ENCODE data around the gene SNRK. TPM values are rescaled to one million over a fixed set of nuclear protein-coding genes. Genes with fewer than 3 reads are reported as not detected.
A peak's percentile ranks its signal among the peaks of the same experiment; 100 is the strongest.

SNRK gene
- total and polyA plus RNA-seq, 10 donors: 12.0 to 121 (median 99.2) TPM

DNA sequence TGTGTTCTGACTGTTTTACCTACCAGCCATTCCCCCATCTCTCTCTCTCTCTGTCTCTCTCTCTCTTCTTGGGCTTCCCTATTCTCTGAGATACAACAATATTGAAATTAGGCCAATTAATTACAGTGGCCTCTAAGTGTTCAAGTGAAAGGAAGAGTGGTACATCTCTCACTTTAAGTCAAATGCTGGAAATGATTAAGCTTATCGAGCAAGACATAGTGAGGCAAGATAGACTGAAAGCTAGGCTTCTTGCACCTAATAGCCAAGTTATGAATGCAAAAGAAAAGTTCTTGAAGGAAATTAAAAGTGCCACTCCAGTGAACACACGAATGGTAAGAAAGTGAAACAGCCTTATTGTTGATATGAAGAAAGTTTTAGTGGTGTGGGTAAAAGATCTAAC, 21.3 kb downstream of the SNRK start:
- H3K27me3 ChIP-seq (replicated peaks in 1 of 7): no peaks in the 10 kb centered on the region
- H3K27ac ChIP-seq: peak overlapping the region in 4 of 8 donors; percentile 21 to 59 (median 34)
- intact Hi-C loops (cut with DNase I; ENCODE audit: low total_unique reads): no loop called here
- H3K4me3 ChIP-seq: no peak overlapping the region
- WGBS, 5 donors: 57 to 70% (median 63%) methylated on average over 2 of the region's 2 CpGs
- H3K4me1 ChIP-seq: peaks cover 0 to 100% (median 48%) of the 10 kb centered on the region in 6 donors
- H3K36me3 ChIP-seq: peaks cover 0 to 89% (median 35%) of the 10 kb centered on the region in 6 donors
- no peak for TF ChIP-seq CTCF (IDR thresholded peaks at IDR 0.05 in 8 of 11, conservative IDR thresholded peaks at IDR 0.05 in 3 of 11)
- no peak for TF ChIP-seq POLR2A (IDR thresholded peaks at IDR 0.05)
- no peaks in the 10 kb centered on the region for H3K9me3 ChIP-seq
- DNase-seq: no peak

DNA sequence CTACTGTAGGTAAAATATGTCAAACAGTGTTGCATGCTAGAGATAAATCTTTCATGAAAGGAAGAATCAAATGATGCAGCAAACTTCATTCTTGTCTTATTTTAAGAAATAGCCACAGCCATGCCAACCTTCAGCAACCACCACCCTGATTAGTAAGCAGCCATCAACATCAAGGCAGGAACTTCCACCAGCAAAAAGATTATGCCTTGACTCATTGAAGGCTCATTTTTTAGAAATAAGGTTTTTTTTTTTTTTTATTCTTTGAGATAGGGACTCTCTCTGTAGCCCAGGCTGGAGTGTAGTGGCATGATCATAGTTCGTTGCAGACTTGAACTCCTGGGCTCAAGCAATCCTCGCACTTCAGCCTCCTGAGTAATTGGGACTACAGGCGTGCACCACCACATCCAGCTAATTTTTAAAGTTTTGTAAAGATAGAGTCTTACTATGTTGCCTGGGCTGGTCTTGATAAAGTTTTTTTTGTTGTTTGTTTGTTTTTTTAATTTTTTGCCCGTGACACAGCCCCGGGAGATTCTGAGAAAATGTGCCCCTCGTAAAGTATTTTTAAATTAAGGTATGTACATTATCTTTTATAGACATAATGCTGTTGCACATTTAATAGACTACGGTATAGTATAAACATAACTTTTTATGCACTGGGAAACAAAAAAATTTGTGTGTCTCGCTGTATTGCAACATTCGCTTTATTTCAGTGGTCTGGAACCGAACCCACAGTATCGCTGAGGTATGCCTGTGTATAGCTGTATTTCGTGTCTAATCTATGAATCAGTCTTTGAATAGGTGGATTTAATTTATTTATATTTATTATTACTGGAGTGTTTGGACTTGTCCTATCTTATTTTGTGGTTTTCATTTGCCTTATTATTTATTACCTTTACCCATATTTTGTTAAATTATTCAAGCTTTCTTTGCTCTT, 23.3 kb downstream of the SNRK start:
- WGBS, 5 donors: 93 to 97% (median 95%) methylated on average over 12 of the region's 12 CpGs
- H3K9me3 ChIP-seq: no peaks in the 10 kb centered on the region
- H3K27me3 ChIP-seq (replicated peaks in 1 of 7): no peaks in the 10 kb centered on the region
- H3K4me3 ChIP-seq: no peak overlapping the region
- H3K27ac ChIP-seq: no peak overlapping the region
- TF ChIP-seq CTCF (IDR thresholded peaks at IDR 0.05 in 8 of 11, conservative IDR thresholded peaks at IDR 0.05 in 3 of 11) (no peak), POLR2A (IDR thresholded peaks at IDR 0.05) (no peak), POLR2AphosphoS5 (IDR thresholded peaks at IDR 0.05) (no peak)
- H3K36me3 ChIP-seq: peaks cover 0 to 79% (median 23%) of the 10 kb centered on the region in 6 donors
- intact Hi-C loops (cut with DNase I; ENCODE audit: low total_unique reads): no loop called here
- DNase-seq: no peak
- H3K4me1 ChIP-seq: peaks cover 0 to 97% (median 37%) of the 10 kb centered on the region in 6 donors

GRCh38 chr3:43316783-43317460, 30.6 kb downstream of the SNRK start:
- intact Hi-C loops (cut with DNase I; ENCODE audit: low total_unique reads): no loop called here
- DNase-seq: no peak
- peak overlapping the region in 6 of 8 donors; percentile 37 to 77 (median 48) for H3K27ac ChIP-seq
- WGBS, 5 donors: 71 to 81% (median 73%) methylated on average over 4 of the region's 4 CpGs
- H3K36me3 ChIP-seq: peaks cover 0 to 36% (median 5%) of the 10 kb centered on the region in 6 donors
- no peak for TF ChIP-seq POLR2A (IDR thresholded peaks at IDR 0.05)
- TF ChIP-seq POLR2AphosphoS5 (IDR thresholded peaks at IDR 0.05): no peak
- TF ChIP-seq CTCF (IDR thresholded peaks at IDR 0.05 in 8 of 11, conservative IDR thresholded peaks at IDR 0.05 in 3 of 11): no peak
- H3K27me3 ChIP-seq (replicated peaks in 1 of 7): no peaks in the 10 kb centered on the region
- no peak overlapping the region for H3K4me3 ChIP-seq
- H3K9me3 ChIP-seq: no peaks in the 10 kb centered on the region
- peaks cover 0 to 97% (median 69%) of the 10 kb centered on the region in 6 donors for H3K4me1 ChIP-seq
